GM18907 (cell line): Measurements from ENCODE around the gene ALKBH1.
"Not testable (repeated sequence)": the region's sequence is repeated elsewhere in the genome, so short reads cannot be mapped to it uniquely, and the experiment has no call there.

Experiments
- ATAC-seq: cut with Tn5 transposase; IDR thresholded peaks from one replicate; pipeline ENCODE4 v1.9.1; 2021; ENCODE audit warnings: mild to moderate bottlenecking, moderate library complexity; ENCODE audit not compliant: unreplicated experiment

The ALKBH1 gene

DNA sequence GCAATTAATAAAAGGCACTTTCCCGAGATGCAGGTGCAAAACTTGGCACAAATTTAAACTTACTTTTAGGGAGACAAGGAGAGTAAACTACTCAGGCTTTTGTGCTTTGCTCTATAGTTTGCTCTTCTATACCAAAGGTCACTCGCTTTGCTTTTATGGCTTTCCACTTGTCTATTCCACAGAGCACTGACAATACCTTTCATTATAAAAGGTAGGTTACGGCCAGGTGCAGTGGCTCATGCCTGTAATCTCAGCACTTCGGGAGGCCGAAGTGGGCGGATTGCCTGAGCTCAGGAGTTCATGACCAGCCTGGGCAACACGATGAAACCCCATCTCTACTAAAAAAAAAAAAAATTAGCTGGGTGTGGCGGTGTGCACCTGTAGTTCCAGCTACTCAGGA, 32.9 kb downstream of the ALKBH1 start:
- no peak for ATAC-seq

DNA sequence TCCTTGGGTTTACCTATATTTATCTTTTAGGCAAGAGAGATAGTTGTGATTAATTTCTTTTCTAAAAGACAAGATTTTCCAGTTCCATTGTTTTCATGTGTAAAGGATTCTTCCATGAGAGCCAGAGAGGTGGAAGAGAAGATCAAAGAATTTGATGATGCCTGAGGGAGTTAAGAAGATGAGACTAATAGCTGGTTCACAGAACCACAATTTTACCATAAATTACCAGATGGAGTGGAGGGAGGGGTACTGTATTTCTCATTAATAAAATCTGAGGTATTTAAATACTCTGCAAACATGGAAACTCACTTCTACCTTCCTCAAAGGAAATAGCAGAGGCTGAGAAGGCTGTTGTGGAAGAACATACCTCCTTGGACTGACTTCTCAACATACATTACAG, 34.6 kb downstream of the ALKBH1 start:
- no peak for ATAC-seq

DNA sequence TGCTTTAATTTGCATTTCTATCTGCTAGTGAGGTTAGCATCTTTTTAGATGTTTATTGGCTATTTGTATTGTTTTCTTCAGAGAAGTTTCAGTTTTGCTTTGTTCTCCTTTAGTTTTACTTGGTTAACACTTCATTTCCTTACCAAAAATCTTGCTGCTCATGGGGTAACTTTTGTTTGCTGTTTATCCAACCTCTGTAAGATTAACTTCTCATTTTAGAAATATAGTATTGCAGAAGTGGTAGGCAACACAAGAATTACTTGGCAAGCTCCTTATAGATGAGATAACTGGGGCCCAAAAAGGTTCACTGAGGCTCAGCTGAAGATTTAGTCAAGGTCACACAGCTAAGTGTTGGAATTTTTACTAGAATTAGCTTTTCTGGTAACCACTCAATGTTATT, 40.5 kb downstream of the ALKBH1 start:
- no peak for ATAC-seq

DNA sequence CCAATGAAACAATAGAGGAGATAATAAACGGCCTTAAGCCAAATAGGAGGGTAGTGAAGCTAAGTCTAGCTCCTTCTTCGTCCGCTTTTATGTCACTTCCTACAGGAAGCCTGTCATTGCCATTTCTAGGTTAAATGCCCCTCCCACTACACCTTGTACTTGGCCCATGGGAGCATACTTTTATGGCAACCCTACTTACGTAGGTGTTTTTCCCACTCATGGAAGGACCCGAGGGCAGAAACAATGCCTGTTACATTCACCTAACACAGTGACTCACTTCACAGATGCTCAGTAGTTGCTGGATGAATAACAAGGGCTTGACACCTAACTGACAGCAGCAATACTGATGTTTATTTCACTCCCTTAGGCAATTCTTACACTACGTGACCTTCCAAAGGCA, 44.5 kb downstream of the ALKBH1 start:
- ATAC-seq, result no peak

DNA sequence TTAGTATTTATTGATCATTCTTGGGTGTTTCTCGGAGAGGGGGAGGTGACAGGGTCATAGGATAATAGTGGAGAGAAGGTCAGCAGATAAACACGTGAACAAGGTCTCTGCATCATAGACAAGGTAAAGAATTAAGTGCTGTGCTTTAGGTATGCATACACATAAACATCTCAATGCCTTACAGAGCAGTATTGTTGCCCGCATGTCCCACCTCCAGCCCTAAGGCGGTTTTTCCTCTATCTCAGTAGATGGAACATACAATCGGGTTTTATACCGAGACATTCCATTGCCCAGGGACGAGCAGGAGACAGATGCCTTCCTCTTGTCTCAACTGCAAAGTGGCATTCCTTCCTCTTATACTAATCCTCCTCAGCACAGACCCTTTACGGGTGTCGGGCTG, 46.3 kb downstream of the ALKBH1 start:
- not testable (repeated sequence) for ATAC-seq

DNA sequence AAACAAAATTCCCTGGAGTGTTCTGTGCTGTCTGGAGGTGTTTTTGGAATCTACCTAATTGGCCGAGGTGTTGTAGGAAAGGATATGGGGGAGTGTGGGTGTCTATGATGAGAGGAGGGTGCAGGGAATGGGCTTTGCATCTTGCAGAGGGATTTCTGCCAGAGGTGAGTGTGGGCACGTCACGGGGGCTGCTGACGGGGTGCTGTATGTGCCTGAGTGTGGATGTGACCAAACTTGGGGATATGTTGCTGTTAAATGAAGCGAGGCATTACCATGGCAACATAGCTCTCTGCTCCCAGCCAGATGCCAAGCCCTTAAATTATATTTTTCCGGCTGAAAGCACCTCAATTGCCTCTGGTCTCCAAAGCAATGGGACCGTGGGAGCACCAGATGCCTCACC, 47.1 kb downstream of the ALKBH1 start:
- no peak for ATAC-seq

DNA sequence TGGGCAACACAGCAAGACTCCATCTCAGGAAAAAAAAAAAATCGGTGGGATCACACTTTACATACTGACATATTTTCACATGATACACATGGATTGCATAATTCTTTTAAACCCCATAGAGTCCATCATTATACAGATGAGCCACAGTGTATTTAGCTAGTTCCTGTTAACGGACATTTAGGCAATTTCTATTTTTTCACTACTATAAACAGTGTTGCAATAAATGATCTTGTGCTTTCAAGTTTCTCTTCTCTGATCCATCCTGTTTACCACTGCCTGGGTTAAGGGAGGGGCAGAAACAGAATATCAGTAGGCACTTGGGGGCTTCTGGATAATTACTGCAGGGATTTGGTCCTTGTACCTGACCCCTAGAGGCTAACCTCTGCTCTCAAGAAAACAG, 48.0 kb downstream of the ALKBH1 start:
- no peak for ATAC-seq

DNA sequence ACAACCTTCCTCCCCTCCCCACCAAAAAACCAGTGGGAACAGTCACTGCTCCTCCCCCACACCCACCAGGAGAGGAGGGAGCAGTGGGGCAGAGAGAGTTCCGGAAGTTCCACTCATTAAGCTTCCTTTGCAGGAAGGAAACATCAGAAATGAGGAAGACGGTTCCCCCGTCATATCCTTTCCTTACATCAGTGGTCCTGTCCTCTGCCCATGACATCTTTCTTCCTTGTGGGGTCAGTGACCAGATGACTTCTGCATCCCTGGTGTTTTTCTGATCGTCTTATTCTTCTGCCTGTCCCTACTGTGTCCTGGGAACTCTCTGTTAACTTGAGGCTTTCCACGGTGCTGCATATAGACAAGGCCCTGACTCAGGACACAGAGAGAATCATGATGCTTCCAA, 50.5 kb downstream of the ALKBH1 start:
- ATAC-seq, result no peak

DNA sequence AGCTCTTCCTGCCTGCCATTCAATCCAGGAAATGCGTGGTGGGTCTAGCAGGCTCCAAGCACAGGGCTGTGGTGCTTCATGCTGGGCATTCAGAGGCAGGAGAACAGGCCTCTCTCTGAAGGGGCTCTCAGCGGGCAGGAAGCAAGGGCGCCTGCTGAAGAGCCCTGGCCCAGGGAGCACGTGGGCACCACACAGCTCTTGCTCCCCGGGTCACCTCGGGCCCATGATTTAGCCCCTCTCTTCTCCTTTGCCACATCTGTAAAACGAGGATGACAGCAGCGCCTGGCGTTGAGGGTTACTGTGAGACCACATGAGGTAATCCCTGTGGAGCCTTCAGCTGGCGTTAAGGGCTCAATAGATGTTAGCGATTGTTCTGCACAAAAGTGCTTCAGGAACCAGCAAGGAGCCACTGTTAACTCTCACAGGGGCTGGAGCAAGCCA, 53.8 kb downstream of the ALKBH1 start:
- no peak for ATAC-seq

DNA sequence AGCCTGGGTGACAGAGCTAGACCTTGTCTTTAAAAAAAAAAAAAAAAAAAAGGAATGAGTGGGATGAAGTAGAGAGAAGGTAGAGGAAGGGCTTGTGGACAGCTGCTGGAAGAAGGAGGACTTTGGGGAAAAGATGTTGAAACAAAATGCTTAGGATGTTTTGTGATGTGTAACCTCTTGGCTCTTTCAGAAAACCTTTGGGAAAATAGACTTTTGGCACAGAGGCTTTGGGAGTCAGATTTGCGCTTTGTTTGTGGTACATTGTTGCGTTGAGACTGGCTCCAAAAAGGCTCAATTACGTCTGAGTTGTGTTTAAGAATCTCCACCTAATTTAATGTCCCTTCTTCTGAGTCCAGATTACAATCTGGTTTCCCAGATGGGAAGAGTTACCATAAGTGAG, 58.5 kb downstream of the ALKBH1 start:
- ATAC-seq, result no peak

DNA sequence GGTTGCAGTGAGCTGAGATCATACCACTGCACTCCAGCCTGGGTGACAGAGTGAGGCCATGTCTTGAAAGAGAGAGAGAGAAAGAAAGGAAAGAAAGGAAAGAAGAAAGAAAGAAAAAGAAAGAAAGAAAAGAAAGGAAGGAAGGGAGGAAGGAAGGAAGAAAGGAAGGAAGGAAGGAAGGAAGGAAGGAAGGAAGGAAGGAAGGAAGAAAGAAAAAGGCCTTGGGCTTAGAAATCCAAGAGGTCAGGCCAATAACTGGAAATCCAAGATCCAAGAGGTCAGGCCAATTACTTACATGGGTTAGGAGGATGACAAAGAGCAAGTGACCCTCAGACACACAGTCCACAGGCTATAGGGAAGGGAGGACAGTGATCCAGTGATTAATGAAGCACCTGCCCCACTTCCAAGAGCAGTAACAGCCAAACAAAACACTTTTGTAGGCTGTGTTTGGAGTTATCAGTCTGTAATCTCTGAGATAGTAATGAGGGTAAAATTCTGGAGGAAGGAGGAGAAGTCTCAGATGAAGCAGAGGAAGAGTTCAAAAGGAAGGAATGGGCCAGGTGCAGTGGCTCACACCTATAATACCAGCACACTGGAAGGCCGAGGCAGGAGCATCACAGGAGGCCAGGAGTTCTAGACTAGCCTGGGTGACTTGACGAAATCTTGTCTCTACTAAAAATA, 59.2 kb downstream of the ALKBH1 start:
- no peak for ATAC-seq

DNA sequence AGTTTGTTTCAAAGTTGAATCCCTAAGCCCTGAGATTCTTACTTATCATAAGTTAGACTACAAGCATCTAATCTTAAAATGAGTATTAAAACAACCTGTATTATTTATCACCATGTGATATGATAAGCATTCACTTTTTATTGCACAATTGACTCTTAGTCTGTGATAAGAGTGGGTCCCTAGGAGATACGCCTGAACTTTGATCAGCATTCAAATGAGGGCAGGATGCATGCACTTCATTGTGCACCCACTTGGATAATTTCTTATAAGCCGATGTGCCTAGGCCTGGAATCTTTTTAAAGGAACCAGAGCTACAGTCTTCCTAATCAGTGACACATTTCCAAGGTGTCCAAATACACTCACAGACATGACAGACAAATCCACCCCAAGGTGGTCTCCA, 60.0 kb downstream of the ALKBH1 start:
- no peak for ATAC-seq

DNA sequence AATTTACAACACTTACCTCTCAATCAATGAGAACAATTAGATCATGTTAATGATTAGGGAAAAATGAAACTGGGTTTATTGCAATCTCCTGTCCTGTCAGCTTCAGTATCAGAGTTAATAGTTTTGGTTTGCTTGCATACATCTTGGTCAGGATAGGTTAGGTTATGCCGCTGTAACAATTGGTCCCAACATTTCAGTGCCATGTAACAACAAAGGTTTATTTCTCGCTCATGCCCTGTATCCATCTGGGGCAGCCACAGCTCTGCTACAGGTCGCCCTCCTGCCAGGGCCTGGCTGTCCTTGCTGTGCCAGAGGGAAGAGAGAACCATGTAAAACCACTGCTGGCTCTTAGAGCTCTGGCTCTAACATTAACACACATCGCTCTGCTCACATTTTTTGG, 60.9 kb downstream of the ALKBH1 start:
- ATAC-seq, result no peak

DNA sequence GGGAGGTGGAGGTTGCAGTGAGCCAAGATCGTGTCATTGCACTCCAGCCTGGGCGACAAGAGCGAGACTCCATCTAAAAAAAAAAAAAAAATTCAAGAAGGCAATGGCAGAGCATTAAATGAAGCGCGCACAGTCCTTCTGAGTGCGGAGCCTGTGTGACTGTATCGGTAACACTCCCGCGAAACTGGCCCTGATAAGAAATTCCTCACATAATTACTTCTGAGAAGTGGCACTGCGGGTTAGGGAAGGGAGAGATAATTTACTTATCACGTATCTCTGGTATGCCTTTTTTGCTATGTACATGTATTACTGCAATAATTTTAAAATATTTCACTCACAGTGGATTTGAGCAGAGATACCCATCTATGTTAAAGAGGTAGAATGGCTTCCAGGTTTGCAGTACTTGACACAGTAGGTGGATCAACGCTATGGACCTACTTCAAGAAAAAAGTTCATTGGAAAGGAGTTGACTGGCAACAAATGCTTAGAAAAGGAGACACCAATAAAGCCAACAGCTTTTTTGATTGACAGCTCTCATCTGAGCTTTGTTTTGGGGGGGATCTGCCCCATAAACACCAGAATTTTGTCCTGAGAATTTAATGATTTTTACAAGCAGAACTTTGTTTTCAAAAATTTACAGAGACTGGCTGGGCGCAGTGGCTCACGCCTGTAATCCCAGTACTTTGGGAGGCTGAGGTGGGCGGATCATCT, 62.1 kb downstream of the ALKBH1 start:
- no peak for ATAC-seq

DNA sequence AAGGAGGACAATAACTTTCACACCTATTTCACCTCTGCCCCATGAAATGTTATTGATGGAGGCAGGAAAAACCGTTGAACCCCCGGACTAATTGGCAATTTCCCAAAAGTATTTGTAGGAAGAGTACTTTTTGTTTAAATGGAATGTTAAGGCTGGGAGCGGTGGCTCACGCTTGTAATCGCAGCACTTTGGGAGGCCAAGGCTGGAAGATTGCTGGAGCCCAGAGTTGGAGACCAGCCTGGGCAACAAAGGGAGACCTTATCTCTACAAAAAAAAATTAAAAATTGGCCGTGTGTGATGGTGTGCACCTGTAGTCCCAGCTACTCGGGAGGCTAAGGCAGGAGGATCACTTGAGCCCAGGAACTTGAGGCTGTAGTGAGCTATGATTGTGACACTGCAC, 65.4 kb downstream of the ALKBH1 start:
- no peak for ATAC-seq

DNA sequence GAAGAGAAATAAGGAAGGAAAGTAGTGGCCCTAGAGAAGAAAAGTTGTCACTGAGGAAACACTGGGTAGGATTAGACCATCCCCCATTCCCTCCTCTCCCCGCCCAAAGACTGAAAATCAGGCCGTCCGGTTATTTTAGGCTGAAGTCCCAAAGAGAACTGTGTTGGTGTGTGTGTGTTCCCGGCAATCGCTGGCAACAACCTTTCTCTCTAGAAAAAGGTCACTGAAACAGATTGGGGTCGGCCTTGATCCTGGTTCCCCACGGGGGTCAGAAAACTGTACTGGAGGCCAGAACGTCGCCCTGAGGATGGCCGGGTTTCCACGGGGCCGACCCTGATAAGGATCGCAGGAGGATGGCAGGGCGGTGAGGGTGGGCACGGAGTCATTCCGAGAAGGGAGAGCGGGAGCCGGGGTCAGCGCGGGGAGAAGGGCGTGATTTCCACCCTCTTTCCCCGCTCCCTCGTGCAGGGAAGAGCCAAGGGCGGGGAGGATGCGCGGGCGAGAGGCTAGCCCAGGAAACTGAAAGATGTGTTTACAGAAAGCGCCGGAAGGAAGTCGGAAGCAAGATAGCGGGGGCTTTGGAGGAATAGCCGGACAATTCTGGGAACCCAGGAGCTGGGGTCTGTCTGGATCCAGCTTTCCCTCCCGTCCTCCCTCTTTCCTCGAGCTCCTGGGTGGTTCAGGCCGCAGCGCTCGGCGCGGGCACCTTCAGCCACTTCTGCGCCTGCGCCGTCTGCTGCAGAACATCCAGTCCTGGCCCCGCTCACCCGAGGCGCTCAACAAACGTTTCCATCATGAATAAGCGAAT, 66.1 kb downstream of the ALKBH1 start:
- ATAC-seq, result no peak

DNA sequence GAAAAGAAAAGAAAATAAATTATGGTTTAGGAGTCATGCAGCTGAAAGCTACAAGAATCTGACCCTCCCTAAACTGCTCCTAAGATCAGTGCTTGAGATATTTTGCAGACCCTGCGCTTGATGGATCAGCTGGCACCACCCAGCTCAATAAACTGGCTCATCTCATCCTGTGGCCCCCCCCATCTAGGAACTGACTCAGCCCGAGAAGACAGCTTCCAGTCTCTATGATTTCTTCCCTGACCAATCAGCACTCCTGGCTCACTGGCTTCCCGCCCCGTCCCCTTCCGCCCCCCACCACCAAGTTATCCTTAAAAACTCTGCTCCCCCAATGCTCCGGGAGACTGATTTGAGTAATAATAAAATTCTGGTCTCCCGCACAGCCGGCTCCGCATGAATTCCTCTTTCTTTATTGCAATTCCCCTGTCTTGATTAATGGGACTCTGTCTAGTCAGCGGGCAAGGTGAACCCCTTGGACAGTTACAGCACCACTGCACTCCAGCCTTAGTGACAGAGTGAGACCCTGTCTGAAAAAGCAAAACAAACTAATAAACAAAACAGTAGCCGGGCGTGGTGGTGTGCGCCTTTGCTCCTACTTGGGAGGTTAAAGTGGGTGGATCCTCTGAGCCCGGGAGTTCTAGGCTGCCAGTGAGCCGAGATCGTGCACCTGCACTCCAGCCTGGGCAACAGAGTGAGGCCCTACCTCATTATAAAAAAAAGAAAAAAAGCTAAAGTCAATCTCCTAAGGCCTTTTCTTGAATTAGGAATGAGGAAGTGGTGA, 66.9 kb downstream of the ALKBH1 start:
- ATAC-seq, result no peak

DNA sequence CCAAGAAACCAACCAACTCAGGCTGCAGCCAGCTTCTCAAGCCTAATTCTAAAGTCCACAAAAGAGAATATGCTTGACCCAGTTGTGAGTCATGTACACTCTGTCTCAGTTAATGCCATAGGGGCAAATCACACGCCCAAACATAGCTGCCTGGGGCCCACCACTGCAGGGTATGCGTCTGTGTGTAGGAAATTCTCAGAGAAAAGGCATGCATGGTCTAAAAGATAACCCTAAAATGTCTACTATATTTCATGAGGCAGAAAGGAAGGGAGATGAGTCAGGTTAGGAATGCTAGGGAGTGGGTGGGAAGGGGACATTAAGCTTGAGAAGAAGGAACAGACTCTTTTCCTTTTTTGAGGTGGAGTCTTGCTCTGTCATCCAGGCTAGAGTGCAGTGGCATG, 69.1 kb downstream of the ALKBH1 start:
- no peak for ATAC-seq

DNA sequence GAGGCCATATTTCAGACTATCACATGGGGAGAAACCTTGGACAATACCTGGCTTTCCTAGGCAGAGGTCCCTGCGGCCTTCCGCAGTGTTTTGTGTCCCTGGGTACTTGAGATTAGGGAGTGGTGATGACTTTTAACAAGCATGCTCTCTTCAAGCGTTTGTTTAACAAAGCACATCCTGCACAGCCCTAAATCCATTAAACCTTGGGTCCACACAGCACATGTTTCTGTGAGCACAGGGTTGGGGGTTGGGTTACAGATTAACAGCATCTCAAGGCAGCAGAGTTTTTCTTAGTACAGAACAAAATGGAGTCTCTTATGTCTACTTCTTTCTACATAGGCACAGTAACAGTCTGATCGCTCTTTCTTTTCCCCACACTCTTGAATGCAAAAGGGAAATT, 72.0 kb downstream of the ALKBH1 start:
- ATAC-seq, result not testable (repeated sequence)

DNA sequence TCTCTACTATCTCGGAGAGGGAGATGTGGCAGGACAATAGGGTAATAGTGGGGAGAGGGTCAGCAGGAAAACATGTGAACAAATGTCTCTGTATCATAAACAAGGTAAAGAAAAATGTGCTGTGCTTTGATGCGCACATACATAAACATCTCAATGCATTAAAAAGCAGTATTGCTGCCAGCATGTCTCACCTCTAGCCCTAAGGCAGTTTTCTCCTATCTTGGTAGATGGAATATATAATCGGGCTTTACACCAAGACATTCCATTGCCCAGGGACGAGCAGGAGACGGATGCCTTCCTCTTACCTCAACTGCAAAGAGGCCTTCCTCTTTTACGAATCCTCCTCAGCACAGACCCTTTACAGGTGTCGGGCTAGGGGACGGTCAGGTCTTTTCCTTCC, 72.4 kb downstream of the ALKBH1 start:
- ATAC-seq, result not testable (repeated sequence)

DNA sequence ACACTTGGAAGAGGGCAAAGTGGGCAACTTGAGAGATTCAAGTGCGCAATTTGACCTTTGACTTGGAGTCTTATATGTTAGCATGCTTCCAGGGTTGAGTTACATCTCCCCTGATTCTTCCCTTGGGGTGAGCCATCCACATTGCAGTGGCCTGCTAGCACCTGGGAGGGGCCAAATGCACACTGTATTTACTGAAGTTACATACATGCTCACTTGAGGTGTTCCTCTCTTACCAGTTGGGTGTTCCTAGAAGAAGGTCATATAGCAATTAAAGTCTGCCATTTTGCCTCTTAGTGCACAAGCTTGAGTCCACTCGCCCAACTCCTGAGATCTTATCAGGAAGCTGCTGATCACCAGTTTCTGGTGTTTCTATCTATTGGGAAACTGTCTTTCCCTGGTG, 77.7 kb downstream of the ALKBH1 start:
- ATAC-seq, result no peak
